SK-N-MC (cell line): Measurements from ENCODE around the gene KCNQ4.

Source experiments
- EZH2 ChIP-seq: fragments of 200-600 bp; sonication (generic); IDR thresholded peaks from one replicate; pipeline ENCODE4 v1.6.1; 2017; ENCODE audit warnings: antibody characterized with exemption
- POLR2AphosphoS5 ChIP-seq: IDR thresholded peaks from 2 replicates; pipeline ENCODE4 v1.6.1; 2012; ENCODE audit warnings: mild to moderate bottlenecking, low read depth, low read length, borderline replicate concordance

DNA sequence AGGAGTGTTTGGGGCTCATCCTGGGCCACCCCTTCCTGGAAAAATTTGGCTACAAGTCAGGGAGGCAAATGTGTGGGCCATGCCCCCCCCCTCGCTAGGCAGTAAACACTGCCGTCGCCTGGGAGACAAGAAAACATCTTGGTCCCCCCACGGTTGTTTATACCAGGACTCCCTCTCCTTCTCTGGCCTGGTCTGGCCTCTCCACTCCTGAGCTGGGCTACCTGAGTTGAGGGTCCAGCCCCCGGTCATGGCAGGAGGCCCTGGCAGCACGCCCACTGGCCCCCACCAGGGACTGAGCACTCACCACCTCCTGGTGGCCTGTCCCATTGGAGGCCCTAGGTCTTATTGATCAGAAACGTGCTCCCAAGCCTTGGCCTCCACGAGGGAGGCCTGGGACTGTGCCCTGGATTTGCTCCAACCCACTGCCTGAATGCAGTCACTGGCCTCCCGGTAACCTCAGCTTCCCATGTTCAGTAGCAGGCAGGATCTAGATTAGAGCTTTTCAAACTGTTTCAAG lies 15.8 kb downstream of the KCNQ4 start:
- no peak for TF ChIP-seq EZH2
- TF ChIP-seq POLR2AphosphoS5, result no peak
